Activated CD4-positive, alpha-beta memory T cell treated with anti-CD3 and anti-CD28 coated beads, Interleukin-2, amount 10 ng/mL, durations not matched to agents 7 days and 5 days (primary cell): ENCODE measurements around the gene VPS54. TPM values are rescaled to one million over a fixed set of nuclear protein-coding genes. Genes with fewer than 3 reads are reported as not detected.
"Not testable (repeated sequence)": the region's sequence is repeated elsewhere in the genome, so short reads cannot be mapped to it uniquely, and the experiment has no call there.

Experiments
- CTCF ChIA-PET: fragments of 350-600 bp; sonication (Branson Sonifier 250); formaldehyde crosslinking; loops from one replicate; lab custom pipeline; 2021; ENCODE audit warnings: antibody characterized with exemption, inconsistent platforms; lab: Charles Lee
- POLR2A ChIA-PET: fragments of 350-600 bp; sonication (Branson Sonifier 250); formaldehyde crosslinking; loops from one replicate; lab custom pipeline; 2021; ENCODE audit warnings: antibody characterized with exemption; lab: Charles Lee
- DNase-seq: peaks from one replicate; pipeline ENCODE4 v3.0.0-alpha.2; 2020
- H3K27ac Mint-ChIP-seq: one replicate; pipeline ENCODE4 v1.8.0; 2021; ENCODE audit warnings: mild to moderate bottlenecking, mixed read lengths
- H3K27me3 Mint-ChIP-seq: one replicate; pipeline ENCODE4 v1.8.0; 2021; ENCODE audit warnings: mixed read lengths
- H3K36me3 Mint-ChIP-seq: one replicate; pipeline ENCODE4 v1.8.0; 2021; ENCODE audit warnings: low read depth, mixed read lengths
- H3K4me1 Mint-ChIP-seq: one replicate; pipeline ENCODE4 v1.8.0; 2021; ENCODE audit warnings: mixed read lengths
- H3K4me3 Mint-ChIP-seq: one replicate; pipeline ENCODE4 v1.8.0; 2021; ENCODE audit warnings: mild to moderate bottlenecking, mixed read lengths
- H3K9me3 Mint-ChIP-seq: one replicate; pipeline ENCODE4 v1.8.0; 2021; ENCODE audit warnings: mixed read lengths
- total RNA-seq, 2 experiments: library from RNA; stranded (reverse); gene quantifications; one replicate each; pipeline ENCODE4 v1.2.3, GENCODE V29; 2021

Gene VPS54
- total RNA-seq, 2 experiments from 2014 or later: 18.8 to 19.2 TPM

DNA sequence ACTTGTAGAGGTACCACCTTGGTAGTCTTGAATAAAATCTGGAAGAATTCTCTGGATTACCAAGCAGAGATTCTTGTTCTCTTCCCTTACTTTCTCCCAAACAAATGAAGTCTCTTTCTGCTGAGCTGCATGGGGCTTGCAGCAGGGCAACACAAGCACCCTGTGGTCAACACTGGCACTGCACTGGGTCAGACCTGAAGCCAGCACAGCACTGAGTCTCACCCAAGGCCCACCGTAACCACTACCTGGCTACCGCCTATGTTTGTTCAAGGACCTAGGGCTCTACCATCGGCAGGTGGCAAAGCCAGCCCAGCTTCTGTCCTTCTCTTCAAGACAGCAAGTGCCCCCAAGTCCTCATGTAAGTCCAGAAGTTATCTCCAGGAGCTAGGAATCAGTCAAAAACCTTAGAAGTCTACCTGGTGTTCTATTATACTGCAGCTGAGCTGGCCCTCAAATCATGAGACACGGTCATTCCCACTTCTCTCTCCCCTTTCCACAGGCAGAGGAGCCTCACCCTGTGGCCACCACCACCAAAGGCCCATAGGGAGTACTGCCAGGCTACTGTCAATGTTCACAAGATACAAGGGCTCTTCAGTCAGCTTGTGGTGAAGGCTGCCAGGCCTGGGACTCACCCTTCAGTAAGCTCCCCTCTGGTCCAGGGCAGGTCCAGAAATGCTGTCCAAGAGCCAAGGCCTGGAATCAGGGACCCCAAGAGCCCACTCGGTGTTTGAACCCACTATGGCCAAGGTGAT lies 18.4 kb downstream of the VPS54 start:
- no peak overlapping the region for H3K27ac Mint-ChIP-seq
- POLR2A ChIA-PET: no interaction called here
- peaks cover 45% of the 10 kb centered on the region for H3K36me3 Mint-ChIP-seq
- H3K4me1 Mint-ChIP-seq: no peaks in the 10 kb centered on the region
- no peak for DNase-seq
- CTCF ChIA-PET: no interaction called here
- no peak overlapping the region for H3K4me3 Mint-ChIP-seq
- no peaks in the 10 kb centered on the region for H3K27me3 Mint-ChIP-seq
- peaks cover 21% of the 10 kb centered on the region for H3K9me3 Mint-ChIP-seq

DNA sequence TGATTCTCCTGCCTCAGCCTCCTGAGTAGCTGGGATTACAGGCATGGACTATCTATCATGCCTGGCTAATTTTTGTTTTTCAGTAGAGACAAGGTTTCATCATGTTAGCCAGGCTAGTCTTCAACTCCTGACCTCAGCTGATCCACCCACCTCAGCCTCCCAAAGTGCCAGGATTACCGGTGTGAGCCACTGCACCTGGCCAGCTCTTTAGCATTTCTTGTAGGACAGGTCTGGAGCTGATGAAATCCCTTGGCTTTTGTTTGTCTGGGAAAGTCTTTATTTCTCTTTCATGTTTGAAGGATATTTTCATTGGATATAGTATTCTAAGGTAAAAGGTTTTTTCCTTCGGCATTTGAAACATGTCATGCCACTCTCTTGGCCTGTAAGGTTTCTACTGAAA lies 20.2 kb downstream of the VPS54 start:
- H3K4me1 Mint-ChIP-seq: peaks cover 4% of the 10 kb centered on the region
- POLR2A ChIA-PET: interaction anchor here (0.7 kb wide), 1 partner anchor 14 kb away, joined by 3 read pairs; no protein-coding TSS in a partner anchor
- CTCF ChIA-PET: no interaction called here
- peaks cover 23% of the 10 kb centered on the region for H3K9me3 Mint-ChIP-seq
- no peak overlapping the region for H3K4me3 Mint-ChIP-seq
- no peak for DNase-seq
- no peak overlapping the region for H3K27ac Mint-ChIP-seq
- peaks cover 51% of the 10 kb centered on the region for H3K36me3 Mint-ChIP-seq
- no peaks in the 10 kb centered on the region for H3K27me3 Mint-ChIP-seq

DNA sequence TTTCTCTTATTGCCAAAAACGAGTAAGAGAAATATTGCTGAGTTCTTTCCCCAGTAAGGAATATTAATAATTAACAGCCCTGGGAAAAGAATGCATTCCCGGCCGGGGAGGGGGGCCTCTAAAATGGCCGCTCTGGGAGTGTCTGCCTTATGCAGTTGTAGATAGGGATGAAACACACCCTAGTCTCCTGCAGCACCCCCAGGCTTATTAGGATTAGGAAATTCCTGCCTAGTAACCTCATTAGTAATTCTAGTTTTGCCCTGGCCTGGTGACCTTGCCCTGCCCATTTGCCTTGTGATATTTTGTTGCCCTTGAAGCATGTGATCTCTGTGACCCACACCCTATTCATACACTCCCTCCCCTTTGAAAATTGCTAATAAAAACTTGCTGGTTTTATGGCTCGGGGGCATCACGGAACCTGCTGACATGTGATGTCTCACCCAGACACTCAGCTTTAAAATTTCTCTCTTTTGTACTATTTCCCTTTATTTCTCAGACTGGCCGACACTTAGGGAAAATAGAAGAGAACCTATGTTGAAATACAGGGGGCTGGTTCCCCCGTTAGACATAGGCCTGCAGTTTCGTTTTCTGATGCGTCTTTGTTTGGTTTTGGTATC lies 22.5 kb downstream of the VPS54 start:
- H3K27ac Mint-ChIP-seq, H3K27me3 Mint-ChIP-seq, H3K4me3 Mint-ChIP-seq, H3K4me1 Mint-ChIP-seq, POLR2A ChIA-PET, CTCF ChIA-PET, DNase-seq: not testable (repeated sequence)
- peaks cover 24% of the 10 kb centered on the region for H3K9me3 Mint-ChIP-seq
- H3K36me3 Mint-ChIP-seq: peaks cover 48% of the 10 kb centered on the region

- POLR2A ChIA-PET, H3K4me3 Mint-ChIP-seq, CTCF ChIA-PET, H3K27ac Mint-ChIP-seq, H3K4me1 Mint-ChIP-seq, DNase-seq, H3K27me3 Mint-ChIP-seq: not testable (repeated sequence)
- Mint-ChIP-seq H3K9me3 (peaks cover 23% of the 10 kb centered on the region), H3K36me3 (peaks cover 46% of the 10 kb centered on the region)
Measured at GRCh38 chr2:63994329-63995070, 24.7 kb downstream of the VPS54 start.

DNA sequence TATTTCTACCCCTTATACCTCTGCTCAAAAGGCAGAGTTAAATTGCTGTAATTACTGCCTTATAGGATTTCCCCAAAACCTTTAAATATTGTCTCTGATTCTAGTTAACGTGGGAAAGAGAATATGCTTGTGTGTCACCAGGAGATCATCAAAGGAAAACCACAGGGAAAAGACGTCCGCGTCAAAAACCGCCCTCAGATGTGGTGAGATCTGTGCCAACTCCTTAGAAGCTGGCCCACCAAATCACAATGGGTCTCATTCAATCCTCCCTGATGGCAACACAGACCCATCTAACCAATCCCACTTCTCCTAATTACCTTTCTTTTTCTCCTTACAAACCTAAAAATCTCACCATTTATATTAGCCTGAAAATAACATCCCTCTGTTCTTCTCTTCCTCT lies 25.4 kb downstream of the VPS54 start:
- ChIA-PET POLR2A (no interaction called here), CTCF (no interaction called here)
- Mint-ChIP-seq H3K4me1 (peaks cover 5% of the 10 kb centered on the region), H3K27me3 (no peaks in the 10 kb centered on the region), H3K27ac (no peak overlapping the region), H3K4me3 (no peak overlapping the region), H3K36me3 (peaks cover 49% of the 10 kb centered on the region), H3K9me3 (peaks cover 21% of the 10 kb centered on the region)
- DNase-seq: no peak

DNA sequence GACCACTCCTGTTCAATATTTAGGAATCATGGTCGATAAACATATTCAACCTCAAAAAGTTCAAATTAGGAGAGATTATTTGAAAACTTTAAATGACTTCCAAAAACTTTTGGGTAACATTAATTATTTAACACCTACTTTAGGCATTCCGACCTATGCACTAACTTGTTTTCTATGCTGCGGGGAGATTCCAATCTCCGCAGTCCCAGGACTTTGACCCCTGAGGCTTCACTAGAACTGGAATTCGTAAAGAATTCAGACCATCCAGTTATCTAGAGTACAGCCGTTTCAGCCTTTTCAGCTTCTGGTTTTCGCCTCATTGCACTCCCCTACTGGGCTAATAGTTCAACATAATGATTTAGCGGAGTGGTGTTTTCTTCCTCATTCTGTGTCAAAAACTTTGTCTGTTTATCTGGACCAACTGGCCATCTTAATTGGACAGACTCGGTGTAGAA lies 26.1 kb downstream of the VPS54 start:
- CTCF ChIA-PET, H3K4me3 Mint-ChIP-seq, DNase-seq, H3K27me3 Mint-ChIP-seq, H3K27ac Mint-ChIP-seq, H3K4me1 Mint-ChIP-seq, POLR2A ChIA-PET: not testable (repeated sequence)
- Mint-ChIP-seq H3K9me3 (peaks cover 18% of the 10 kb centered on the region), H3K36me3 (peaks cover 47% of the 10 kb centered on the region)

DNA sequence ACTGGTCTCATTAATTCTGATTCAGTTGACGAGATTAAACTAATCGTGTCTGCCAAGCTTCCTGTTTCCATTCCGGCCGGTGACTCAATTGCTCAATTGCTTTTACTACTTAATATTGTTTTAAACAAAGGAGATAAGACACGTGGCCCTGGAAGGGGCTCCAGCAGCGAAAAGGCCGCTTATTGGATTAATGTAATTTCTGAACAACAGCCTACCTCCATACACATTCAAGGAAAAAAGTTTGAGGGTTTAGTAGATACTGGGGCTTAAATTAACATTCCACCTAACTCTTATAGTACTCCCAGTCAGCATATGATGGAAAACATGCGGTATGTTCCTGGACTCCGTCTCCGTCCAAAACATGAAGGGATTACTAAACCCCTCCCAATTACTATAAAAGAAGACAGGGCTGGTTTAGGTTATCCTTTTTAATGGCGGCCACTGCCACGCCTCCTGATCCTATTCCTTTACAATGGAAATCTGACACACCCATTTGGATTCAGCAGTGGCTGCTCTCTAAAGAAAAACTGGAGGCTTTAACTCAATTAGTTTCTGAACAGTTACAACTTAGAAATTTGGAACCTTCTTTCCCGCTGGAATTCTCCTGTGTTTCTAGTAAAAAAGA lies 27.1 kb downstream of the VPS54 start:
- H3K27ac Mint-ChIP-seq: no peak overlapping the region
- no peak overlapping the region for H3K4me3 Mint-ChIP-seq
- H3K36me3 Mint-ChIP-seq: peaks cover 40% of the 10 kb centered on the region
- CTCF ChIA-PET: no interaction called here
- H3K9me3 Mint-ChIP-seq: peaks cover 12% of the 10 kb centered on the region
- no peaks in the 10 kb centered on the region for H3K27me3 Mint-ChIP-seq
- DNase-seq: no peak
- peaks cover 5% of the 10 kb centered on the region for H3K4me1 Mint-ChIP-seq
- POLR2A ChIA-PET: no interaction called here

- H3K27ac Mint-ChIP-seq, H3K4me1 Mint-ChIP-seq, H3K9me3 Mint-ChIP-seq, DNase-seq, CTCF ChIA-PET, H3K27me3 Mint-ChIP-seq, H3K4me3 Mint-ChIP-seq, POLR2A ChIA-PET: not testable (repeated sequence)
- peaks cover 35% of the 10 kb centered on the region for H3K36me3 Mint-ChIP-seq
Measured at GRCh38 chr2:63991173-63991999, 27.8 kb downstream of the VPS54 start.

GRCh38 chr2:63990072-63990471 lies 29.2 kb downstream of the VPS54 start:
- CTCF ChIA-PET: no interaction called here
- Mint-ChIP-seq H3K4me1 (peaks cover 15% of the 10 kb centered on the region), H3K9me3 (peaks cover 7% of the 10 kb centered on the region), H3K4me3 (no peak overlapping the region), H3K27ac (no peak overlapping the region), H3K27me3 (no peaks in the 10 kb centered on the region), H3K36me3 (peaks cover 27% of the 10 kb centered on the region)
- DNase-seq: no peak
- POLR2A ChIA-PET: no interaction called here

DNA sequence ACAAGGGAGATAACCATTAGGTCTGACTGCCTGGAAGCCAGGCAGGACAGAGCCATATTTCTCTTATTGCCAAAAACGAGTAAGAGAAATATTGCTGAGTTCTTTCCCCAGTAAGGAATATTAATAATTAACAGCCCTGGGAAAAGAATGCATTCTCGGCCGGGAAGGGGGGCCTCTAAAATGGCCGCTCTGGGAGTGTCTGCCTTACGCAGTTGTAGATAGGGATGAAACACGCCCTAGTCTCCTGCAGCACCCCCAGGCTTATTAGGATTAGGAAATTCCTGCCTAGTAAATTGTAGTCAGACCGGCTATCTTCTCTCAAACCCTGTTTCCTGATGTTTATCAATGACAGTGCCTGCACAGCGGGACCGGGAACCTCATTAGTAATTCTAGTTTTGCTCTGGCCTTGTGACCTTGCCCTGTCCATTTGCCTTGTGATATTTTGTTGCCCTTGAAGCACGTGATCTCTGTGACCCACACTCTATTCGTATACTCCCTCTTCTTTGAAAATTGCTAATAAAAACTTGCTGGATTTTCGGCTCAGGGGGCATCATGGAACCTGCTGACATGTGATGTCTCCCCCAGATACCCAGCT lies 30.3 kb downstream of the VPS54 start:
- H3K27ac Mint-ChIP-seq, H3K9me3 Mint-ChIP-seq, POLR2A ChIA-PET, H3K4me3 Mint-ChIP-seq, DNase-seq, CTCF ChIA-PET, H3K27me3 Mint-ChIP-seq: not testable (repeated sequence)
- peaks cover 23% of the 10 kb centered on the region for H3K36me3 Mint-ChIP-seq
- peaks cover 17% of the 10 kb centered on the region for H3K4me1 Mint-ChIP-seq

DNA sequence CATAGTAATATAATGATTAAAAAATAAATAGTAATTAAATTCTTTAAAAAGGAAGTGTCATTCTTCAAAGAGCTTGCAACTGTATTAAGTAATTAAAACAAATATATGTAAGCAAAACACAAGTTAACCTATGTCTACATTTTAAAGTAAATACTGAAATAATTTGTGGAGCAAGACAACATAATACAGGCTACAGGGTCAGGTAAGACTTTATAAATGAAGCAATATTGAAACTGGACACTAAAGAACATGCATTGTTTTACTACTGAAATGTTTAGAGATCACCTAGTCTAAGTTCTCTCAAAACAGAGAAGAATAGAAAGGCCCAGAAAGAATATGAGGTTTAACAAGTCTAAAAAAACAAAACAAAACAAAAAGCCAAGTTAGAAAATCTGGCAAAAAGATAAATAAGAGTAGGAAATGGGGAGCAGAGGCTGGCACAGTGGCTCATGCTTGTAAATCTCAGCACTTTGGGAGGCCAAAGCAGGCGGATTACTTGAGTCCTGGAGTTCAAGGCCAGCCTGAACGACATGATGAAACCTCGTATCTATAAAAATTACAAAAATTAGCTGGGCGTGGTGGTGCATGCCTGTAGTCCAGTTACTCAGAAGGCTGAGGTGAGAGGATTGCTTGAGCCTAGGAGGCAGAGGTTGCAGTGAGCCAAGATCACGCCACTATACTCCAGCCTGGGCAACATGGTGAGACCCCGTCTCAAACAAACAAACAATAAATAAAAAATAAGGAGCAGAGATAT lies 34.4 kb downstream of the VPS54 start:
- Mint-ChIP-seq H3K36me3 (peaks cover 30% of the 10 kb centered on the region), H3K27me3 (no peaks in the 10 kb centered on the region), H3K27ac (no peak overlapping the region), H3K4me1 (peaks cover 21% of the 10 kb centered on the region), H3K9me3 (no peaks in the 10 kb centered on the region), H3K4me3 (no peak overlapping the region)
- ChIA-PET CTCF (no interaction called here), POLR2A (no interaction called here)
- no peak for DNase-seq
